NCI-H748 (cell line): ENCODE results near the gene EIF4EBP3.
"Not testable (repeated sequence)": the region's sequence is repeated elsewhere in the genome, so short reads cannot be mapped to it uniquely, and the experiment has no call there.

ENCODE experiments used
- DNase-seq: peaks from one replicate; lab custom pipeline; 2025; ENCODE audit not compliant: unreplicated experiment; lab: John Stamatoyannopoulos, UW

Gene EIF4EBP3

DNA sequence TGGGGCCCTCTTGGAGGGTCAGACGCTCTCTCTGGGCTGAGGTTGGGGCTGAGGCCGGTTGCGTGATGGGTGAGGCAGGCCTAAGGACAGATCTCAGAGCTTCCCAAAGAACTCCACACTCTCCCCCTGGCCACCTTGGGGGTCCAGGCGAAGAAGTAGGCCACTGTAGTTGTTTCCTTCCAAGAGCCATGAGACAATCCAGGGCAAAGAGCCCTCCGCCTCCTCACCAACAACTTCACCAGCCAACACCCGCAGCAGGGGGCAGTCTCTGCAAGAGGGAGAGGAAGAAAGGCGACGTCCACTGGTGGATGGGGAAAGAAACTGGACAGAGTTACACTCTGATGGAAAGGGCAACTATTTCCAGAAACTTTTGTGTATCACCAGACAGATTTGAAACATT is 27.8 kb downstream of the EIF4EBP3 start:
- DNase-seq, result peak; percentile 7

DNA sequence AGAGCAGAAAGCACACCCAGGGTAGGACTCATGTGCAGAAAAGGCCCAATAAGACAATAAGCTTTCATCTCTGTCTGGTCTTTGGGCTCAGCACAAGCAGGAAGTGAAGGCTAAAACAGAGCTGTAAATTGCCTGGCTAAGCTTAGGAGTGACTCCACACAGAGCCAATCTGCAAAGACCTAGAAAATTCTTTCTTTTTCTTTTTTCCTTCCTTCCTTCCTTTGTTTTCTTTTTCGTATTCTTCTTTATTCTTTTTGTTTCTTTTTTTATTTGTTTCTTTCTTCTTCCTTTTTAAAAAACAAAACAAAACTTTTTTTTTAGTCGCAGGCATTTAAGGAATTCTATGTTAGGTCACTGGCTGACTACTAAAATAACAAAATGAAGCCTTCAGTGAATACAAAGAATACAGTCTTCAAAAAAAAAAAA is 29.3 kb downstream of the EIF4EBP3 start:
- no peak for DNase-seq

DNA sequence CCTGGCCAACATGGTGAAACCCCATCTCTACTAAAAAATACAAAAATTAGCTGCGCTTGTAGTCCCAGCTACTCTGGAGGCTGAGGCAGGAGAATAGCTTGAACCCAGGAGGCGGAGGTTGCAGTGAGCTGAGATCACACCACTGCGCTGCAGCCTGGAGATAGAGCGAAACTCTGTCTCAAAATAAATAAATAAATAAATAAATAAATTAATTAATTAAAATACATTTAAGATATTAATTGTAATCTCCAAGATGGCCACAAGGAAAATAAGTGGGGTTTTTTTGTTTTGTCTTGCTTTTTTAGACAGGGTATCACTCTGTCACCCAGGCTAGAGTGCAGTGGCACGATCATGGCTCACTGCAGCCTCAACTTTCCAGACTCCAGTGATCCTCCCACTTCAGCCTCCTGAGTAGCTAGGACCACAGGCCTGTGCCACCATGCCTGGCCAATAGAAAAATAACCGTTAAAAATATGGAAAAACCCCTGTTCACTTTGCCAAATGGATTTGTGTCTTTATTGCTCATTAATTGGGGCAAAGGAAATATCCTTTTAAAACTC is 31.8 kb downstream of the EIF4EBP3 start:
- not testable (repeated sequence) for DNase-seq

DNA sequence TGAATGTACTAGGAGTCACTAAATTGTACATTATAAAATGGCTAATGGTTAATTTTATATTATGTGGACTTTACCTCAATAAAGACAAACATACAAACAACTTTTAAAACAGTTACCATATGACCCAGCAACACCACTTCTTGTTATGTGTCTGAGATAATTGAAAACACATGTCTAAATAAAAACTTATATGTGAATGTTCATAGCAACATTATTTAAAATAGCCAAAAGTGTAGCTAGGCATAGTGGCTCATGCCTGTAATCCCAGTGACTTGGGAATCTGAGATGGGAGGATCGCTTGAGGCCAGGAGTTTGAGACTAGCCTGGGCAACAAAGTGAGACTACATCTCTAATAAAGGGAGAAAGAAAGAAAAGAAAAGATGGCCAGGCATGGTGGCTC is 40.0 kb downstream of the EIF4EBP3 start:
- no peak for DNase-seq

DNA sequence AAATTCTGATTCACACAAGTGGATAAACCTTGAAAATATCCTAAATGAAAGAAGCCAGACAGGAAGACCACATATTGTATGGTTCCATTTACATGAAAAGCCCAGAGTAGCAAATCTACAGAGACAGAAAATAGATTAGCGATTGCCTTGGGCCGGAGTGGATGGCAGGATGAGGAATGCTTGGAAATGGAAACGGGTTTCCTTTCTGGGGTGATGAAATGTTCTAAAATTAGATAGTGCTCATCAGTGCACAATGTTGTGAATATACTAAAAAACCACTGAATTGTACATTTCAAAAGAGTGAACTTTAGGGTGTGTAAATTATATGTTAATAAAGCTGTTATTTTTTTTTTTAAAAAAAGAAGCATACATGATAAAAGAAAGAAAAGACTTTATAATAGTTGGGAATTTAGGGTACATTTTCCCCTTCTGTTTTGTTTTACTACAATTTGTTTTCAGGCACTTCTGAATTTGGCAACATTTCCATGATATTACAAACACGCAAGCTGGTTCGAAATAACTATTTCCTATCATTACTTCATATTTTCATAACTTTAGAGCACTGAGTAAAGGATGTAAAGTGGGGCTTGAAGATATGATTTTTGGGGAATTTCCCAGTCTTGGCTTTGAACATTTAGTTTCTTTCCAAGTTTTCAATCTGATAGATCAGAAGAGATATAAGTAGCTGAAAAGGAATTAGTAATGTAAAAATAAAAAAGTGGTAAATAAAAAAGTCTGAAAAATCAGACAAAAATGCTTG is 41.0 kb downstream of the EIF4EBP3 start:
- no peak for DNase-seq

DNA sequence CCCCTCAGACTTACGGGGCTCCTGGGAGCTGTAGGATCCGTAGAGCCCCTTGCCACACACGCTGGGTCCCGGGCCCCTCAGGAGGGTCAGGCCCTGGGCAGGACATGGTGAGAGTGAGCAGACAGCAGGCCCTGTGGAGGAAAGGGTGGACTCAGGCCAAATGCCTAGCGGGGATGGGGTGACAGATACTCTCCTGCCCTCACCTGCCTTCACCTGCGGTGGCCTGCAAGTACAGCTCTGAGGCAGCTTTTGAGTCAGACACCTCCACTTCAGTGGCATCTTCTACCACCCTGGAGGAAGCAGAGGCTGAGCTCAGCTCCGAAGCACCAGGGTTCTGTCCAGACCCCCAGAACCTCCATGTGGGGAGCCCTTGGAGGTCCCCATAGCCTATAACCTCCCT is 43.4 kb downstream of the EIF4EBP3 start:
- DNase-seq, result no peak

DNA sequence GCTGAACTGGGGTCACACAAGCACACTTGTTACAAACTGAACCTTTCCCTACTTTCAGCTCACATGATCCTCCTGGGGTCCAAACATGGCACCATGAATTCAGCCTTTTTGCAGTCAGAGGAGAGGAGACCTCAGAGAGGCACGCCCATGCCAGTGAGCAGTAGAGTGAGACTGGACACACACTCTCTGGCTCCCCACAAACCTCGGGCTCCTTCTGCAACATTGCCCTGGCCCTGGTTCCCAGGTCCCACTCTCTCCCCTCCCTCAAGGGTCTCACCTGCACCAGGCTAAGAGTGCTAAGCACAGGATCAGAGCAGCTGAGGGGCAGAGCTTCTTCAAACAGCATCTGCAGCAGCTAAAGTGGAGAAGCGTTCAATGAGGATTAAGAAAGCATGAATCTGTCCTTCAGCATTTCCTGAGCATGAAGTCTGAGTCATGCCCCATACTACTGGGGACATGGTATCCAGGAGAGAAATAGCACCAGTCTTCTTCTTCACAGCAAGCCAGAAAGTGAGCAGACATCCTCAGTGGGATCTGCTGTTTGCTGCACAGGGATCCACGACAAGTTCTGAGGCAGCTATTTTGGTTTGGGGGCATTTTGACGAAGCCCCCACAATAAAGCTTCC is 44.4 kb downstream of the EIF4EBP3 start:
- DNase-seq, result no peak

DNA sequence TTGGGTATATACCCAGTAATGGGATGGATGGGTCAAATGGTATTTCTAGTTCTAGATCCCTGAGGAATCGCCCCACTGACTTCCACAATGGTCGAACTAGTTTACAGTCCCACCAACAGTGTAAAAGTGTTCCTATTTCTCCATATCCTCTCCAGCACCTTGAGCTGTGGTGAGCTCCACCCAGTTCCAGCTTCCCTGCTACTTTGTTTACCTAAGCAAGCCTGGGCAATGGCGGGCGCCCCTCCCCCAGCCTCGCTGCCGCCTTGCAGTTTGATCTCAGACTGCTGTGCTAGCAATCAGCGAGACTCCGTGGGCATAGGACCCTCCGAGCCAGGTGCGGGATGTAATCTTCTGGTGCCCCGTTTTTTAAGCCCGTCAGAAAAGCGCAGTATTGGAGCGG is 45.6 kb downstream of the EIF4EBP3 start:
- peak; percentile 32 for DNase-seq

DNA sequence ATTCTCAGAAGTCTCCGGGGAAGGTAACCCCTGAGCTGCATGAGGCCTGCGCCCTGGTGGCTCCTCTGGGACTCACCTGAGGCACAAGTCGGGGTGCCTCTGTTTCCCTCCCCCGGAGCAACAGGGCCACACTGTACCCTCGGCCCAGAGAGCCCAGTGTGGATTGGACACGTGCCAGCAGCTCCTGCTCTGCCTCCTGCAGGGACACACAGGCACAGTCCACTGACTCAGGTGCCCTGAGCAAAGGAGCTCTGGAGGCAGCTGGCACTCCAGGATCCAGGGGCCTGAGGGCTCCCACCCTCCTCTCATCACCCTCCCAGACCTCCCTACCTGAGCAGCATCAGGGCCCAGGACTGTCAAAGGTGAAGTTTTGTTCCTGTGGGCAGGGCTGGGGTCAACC is 46.7 kb downstream of the EIF4EBP3 start:
- DNase-seq, result no peak

DNA sequence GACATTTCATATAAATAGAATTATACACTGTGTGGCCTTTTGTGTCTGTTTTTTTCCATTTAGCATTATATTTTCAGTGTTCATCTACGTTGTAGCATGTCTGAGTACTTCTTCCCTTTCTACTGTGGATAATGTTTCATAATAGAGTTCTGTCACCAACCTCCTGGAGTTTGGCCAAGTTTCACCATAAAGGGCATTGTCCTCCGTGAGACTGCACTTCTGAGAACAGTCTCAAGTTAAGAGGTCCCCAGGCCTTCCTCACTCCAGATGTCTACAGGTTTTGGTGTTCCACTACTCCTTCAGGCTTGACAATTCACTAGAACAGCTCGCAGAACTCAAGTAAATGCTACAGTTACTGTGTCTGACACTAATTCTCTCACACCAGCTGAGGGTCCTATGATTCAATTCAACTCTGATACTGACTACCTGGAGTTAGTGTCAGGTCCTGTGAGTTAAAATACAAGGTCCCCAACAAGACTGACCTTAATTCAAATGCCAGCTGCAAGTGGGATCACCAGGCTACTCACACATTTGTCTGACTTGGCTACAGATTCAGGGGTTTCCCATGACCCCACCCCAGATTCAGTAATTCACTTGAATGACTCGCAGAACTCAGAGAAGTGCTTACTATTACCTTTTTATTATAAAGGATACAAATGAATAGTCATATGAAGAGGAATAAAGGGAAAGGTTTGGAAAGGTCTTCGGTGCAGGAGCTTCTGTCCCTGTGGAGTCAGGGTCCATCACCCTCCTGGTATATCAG is 48.3 kb downstream of the EIF4EBP3 start:
- no peak for DNase-seq

DNA sequence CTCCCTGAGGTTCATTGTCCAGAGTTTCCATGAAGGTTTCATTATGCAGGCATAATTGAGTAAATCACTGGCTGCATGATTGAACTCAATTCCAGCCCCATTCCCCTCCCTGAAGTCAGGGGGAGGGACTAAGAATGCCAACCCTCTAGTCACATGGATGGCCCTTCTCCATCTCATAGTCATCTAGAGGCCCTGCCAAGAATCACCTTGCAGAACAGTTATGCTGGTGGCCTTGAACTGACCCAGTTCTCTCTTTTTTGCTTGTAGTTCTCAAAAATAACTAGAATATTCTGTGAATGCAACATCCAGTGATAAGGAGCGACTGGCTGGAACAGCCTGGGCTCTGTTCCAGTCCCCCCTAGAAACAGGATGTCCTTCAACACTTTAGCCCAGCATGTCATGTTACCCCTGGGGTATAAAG is 48.9 kb downstream of the EIF4EBP3 start:
- no peak for DNase-seq

DNA sequence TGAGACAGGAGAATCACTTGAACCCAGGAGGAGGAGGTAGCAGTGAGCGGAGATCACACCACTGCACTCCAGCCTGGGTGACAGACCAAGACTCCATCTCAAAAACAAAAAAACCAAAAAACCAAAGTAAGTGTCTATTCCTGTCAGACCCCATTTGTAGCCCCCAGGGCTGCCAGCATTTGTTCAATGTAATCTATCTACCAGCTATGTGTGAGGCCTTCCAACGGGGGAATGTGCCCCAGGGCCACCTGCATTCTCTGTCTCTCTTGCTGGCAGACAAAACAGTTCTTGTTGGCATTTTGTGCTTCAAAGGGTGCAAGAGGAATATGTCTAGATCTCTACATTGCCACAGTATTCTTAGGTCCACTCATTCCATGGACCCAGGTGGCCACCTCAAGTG is 51.4 kb downstream of the EIF4EBP3 start:
- no peak for DNase-seq
